GM04503 (cell line): ENCODE measurements around the gene USP22.
"Not testable (repeated sequence)": the region's sequence is repeated elsewhere in the genome, so short reads cannot be mapped to it uniquely, and the experiment has no call there.

Experiments
- DNase-seq: peaks from one replicate; pipeline ENCODE4 v3.0.0-alpha.2; 2012; ENCODE audit warnings: low read depth

The USP22 gene

GRCh38 chr17:20987511-20987910 is 55.3 kb downstream of the USP22 start:
- DNase-seq = no peak

- DNase-seq = no peak
These were observed 55.9 kb downstream of the USP22 start for GRCh38 chr17:20986767-20987510.

GRCh38 chr17:20983359-20983637 is 59.5 kb downstream of the USP22 start:
- no peak for DNase-seq

- DNase-seq = no peak
These were observed 60.0 kb downstream of the USP22 start for GRCh38 chr17:20982589-20983358.

GRCh38 chr17:20981046-20981920 is 61.5 kb downstream of the USP22 start:
- no peak for DNase-seq

GRCh38 chr17:20979792-20980083 is 63.1 kb downstream of the USP22 start:
- no peak for DNase-seq

GRCh38 chr17:20979007-20979791 is 63.6 kb downstream of the USP22 start:
- not testable (repeated sequence) for DNase-seq

- DNase-seq = not testable (repeated sequence)
These were observed 65.1 kb downstream of the USP22 start for GRCh38 chr17:20977609-20978253.

GRCh38 chr17:20975566-20975965 is 67.2 kb downstream of the USP22 start:
- no peak for DNase-seq

- no peak for DNase-seq
These were observed 72.5 kb downstream of the USP22 start for GRCh38 chr17:20970329-20970728.

GRCh38 chr17:20968913-20969616 is 73.7 kb downstream of the USP22 start:
- DNase-seq = no peak

GRCh38 chr17:20967776-20968175 is 75.0 kb downstream of the USP22 start:
- DNase-seq = no peak

- no peak for DNase-seq
These were observed 75.9 kb downstream of the USP22 start for GRCh38 chr17:20966870-20967269.

GRCh38 chr17:20965492-20965891 is 77.3 kb downstream of the USP22 start:
- no peak for DNase-seq

GRCh38 chr17:20961586-20961985 is 81.2 kb downstream of the USP22 start:
- DNase-seq = no peak

GRCh38 chr17:20960871-20961270 is 81.9 kb downstream of the USP22 start:
- no peak for DNase-seq

GRCh38 chr17:20955427-20956323 is 87.1 kb downstream of the USP22 start:
- DNase-seq = no peak

- no peak for DNase-seq
These were observed 88.0 kb downstream of the USP22 start for GRCh38 chr17:20954794-20955193.

- DNase-seq = no peak
These were observed 90.6 kb downstream of the USP22 start for GRCh38 chr17:20952183-20952582.
